Fibroblast of skin of back (primary cell): ENCODE results near the gene SSUH2.

Source experiments
- DNase-seq: peaks from one replicate; pipeline ENCODE4 v3.0.0-alpha.2; 2013

The SSUH2 gene

GRCh38 chr3:8640223-8640622 lies 4.4 kb downstream of the SSUH2 start:
- no peak for DNase-seq

GRCh38 chr3:8639659-8640000 lies 5.0 kb downstream of the SSUH2 start:
- DNase-seq, result no peak

GRCh38 chr3:8638994-8639658 lies 5.5 kb downstream of the SSUH2 start:
- peak; percentile 50 for DNase-seq

- DNase-seq, result no peak
Measured at GRCh38 chr3:8637348-8637747, 7.2 kb downstream of the SSUH2 start.

- no peak for DNase-seq
Measured at GRCh38 chr3:8635631-8636030, 9.0 kb downstream of the SSUH2 start.

- no peak for DNase-seq
Measured at GRCh38 chr3:8635125-8635524, 9.5 kb downstream of the SSUH2 start.

- peak; percentile 32 for DNase-seq
Measured at GRCh38 chr3:8632402-8633237, 12.0 kb downstream of the SSUH2 start.

GRCh38 chr3:8631661-8632060 lies 12.9 kb downstream of the SSUH2 start:
- DNase-seq, result no peak

GRCh38 chr3:8629151-8630021 lies 15.2 kb downstream of the SSUH2 start:
- DNase-seq, result peak; percentile 97

GRCh38 chr3:8627949-8628348 lies 16.6 kb downstream of the SSUH2 start:
- no peak for DNase-seq

GRCh38 chr3:8627201-8627940 lies 17.2 kb downstream of the SSUH2 start:
- DNase-seq, result no peak

- peak; percentile 83 for DNase-seq
Measured at GRCh38 chr3:8625991-8626390, 18.6 kb downstream of the SSUH2 start.

GRCh38 chr3:8624612-8625011 lies 20.0 kb downstream of the SSUH2 start:
- DNase-seq, result no peak

- DNase-seq, result no peak
Measured at GRCh38 chr3:8623741-8624140, 20.9 kb downstream of the SSUH2 start.

- peak; percentile 70 for DNase-seq
Measured at GRCh38 chr3:8622873-8623691, 21.5 kb downstream of the SSUH2 start.

- DNase-seq, result peak; percentile 85
Measured at GRCh38 chr3:8621872-8622271, 22.7 kb downstream of the SSUH2 start.

- DNase-seq, result no peak
Measured at GRCh38 chr3:8621141-8621540, 23.5 kb downstream of the SSUH2 start.

- DNase-seq, result peak; percentile 79
Measured at GRCh38 chr3:8619548-8619947, 25.1 kb downstream of the SSUH2 start.

GRCh38 chr3:8618950-8619349 lies 25.6 kb downstream of the SSUH2 start:
- no peak for DNase-seq

GRCh38 chr3:8617921-8618320 lies 26.7 kb downstream of the SSUH2 start:
- no peak for DNase-seq

GRCh38 chr3:8610951-8611350 lies 33.6 kb downstream of the SSUH2 start:
- no peak for DNase-seq
